ENCODE measurements around the gene CADM3. TPM values are rescaled to one million over a fixed set of nuclear protein-coding genes. Genes with fewer than 3 reads are reported as not detected.

Gene CADM3
- total RNA-seq (1 to 10 TPM in 6 of 7 donors, under 1 TPM in 1; 0.92 to 6.8 (median 4.0) TPM), polyA plus RNA-seq (1 to 10 TPM; 4.1 to 6.3 (median 4.5) TPM)
- long read RNA-seq, donor 1, result 0 reads
- long read RNA-seq, donor 2, partial matches to known transcripts, result 0 of 1 reads
- long read RNA-seq, donor 2, other reads (novel, unspliced or antisense), result 0 of 1 reads

GRCh38 chr1:159171254-159171687 lies at the start of gene CADM3:
TSS of gene CADM3 (plus strand) at chr1:159171615. CDS start at chr1:159171766, 151 bp downstream.
- H3K9me3 ChIP-seq, result no peaks in the 10 kb centered on the region
- DNase-seq, result peak; percentile 54
- no peak within 1 kb of the TSS for H3K27ac ChIP-seq
- peaks cover 0 to 25% (median 12%) of the 10 kb centered on the region in 6 donors for H3K4me1 ChIP-seq
- TF ChIP-seq, protein P1, sequence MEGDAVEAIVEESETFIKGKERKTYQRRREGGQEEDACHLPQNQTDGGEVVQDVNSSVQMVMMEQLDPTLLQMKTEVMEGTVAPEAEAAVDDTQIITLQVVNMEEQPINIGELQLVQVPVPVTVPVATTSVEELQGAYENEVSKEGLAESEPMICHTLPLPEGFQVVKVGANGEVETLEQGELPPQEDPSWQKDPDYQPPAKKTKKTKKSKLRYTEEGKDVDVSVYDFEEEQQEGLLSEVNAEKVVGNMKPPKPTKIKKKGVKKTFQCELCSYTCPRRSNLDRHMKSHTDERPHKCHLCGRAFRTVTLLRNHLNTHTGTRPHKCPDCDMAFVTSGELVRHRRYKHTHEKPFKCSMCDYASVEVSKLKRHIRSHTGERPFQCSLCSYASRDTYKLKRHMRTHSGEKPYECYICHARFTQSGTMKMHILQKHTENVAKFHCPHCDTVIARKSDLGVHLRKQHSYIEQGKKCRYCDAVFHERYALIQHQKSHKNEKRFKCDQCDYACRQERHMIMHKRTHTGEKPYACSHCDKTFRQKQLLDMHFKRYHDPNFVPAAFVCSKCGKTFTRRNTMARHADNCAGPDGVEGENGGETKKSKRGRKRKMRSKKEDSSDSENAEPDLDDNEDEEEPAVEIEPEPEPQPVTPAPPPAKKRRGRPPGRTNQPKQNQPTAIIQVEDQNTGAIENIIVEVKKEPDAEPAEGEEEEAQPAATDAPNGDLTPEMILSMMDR (IDR thresholded peaks at IDR 0.05 in 8 of 11, conservative IDR thresholded peaks at IDR 0.05 in 3 of 11), result no peak
- TF ChIP-seq POLR2AphosphoS5 (IDR thresholded peaks at IDR 0.05) (no peak), POLR2A (IDR thresholded peaks at IDR 0.05) (no peak)
- peak within 1 kb of the TSS in 7 of 8 donors; percentile 10 to 63 (median 28) for H3K4me3 ChIP-seq
- peaks cover 0 to 93% (median 36%) of the 10 kb centered on the region in 7 donors for H3K27me3 ChIP-seq (replicated peaks in 1 of 7)
- intact Hi-C loops (cut with DNase I; ENCODE audit: low total_unique reads), result no loop called here
- H3K36me3 ChIP-seq, result no peaks in the 10 kb centered on the region
- 5 to 19% (median 8%) methylated on average over 10 to 28 of the region's 29 CpGs for WGBS, 5 donors

DNA sequence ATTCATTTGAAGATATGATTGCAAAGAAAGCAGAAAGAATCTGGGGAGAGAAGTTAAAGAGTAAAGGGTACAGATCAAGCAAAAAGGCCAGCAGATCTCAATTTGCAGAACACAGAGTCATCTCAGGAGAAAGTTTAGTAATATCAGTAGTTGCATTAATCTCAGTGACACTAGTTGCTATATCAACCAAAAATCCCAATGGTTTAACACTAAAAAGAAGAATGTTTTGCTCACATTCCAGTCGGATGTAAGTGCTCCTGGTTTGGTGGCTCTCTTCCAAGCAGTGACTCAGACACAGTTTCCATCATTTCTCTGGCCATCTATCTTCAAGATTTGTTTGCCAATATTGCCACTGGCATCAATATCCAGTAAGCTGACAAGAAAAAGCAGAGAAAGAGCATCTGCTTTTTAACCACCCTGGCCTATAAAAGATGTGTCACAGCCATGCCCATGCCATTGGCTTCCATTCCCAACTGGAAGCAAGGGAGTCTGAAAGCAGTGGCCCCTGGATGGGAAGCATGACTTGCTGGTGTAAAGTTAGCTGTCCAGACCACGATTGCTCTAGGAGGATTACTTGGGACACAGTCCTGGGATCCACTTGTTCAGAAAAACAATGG lies 49.3 kb upstream of the CADM3 start:
- Histone ChIP-seq H3K27me3 (replicated peaks in 1 of 7) (no peaks in the 10 kb centered on the region), H3K9me3 (no peaks in the 10 kb centered on the region), H3K4me3 (no peak overlapping the region), H3K27ac (no peak overlapping the region), H3K36me3 (no peaks in the 10 kb centered on the region), H3K4me1 (no peaks in the 10 kb centered on the region)
- TF ChIP-seq POLR2A (IDR thresholded peaks at IDR 0.05), result no peak
- no peak for TF ChIP-seq POLR2AphosphoS5 (IDR thresholded peaks at IDR 0.05)
- TF ChIP-seq, protein P1 (IDR thresholded peaks at IDR 0.05 in 8 of 11, conservative IDR thresholded peaks at IDR 0.05 in 3 of 11), result no peak
- intact Hi-C loops (cut with DNase I; ENCODE audit: low total_unique reads), result no loop called here
- DNase-seq, result no peak
- 64 to 84% (median 70%) methylated on average over 2 of the region's 2 CpGs for WGBS, 5 donors

- DNase-seq, result no peak
- intact Hi-C loops (cut with DNase I; ENCODE audit: low total_unique reads), result no loop called here
- no peaks in the 10 kb centered on the region for H3K9me3 ChIP-seq
- H3K27me3 ChIP-seq (replicated peaks in 1 of 7), result no peaks in the 10 kb centered on the region
- H3K4me1 ChIP-seq, result no peaks in the 10 kb centered on the region
- 74 to 84% (median 79%) methylated on average over 5 of the region's 5 CpGs for WGBS, 5 donors
- H3K4me3 ChIP-seq, result no peak overlapping the region
- TF ChIP-seq, protein P1 (IDR thresholded peaks at IDR 0.05 in 8 of 11, conservative IDR thresholded peaks at IDR 0.05 in 3 of 11), result no peak
- TF ChIP-seq POLR2AphosphoS5 (IDR thresholded peaks at IDR 0.05) (no peak), POLR2A (IDR thresholded peaks at IDR 0.05) (no peak)
- no peaks in the 10 kb centered on the region for H3K36me3 ChIP-seq
- no peak overlapping the region for H3K27ac ChIP-seq
Observed at GRCh38 chr1:159123587-159123986, 47.8 kb upstream of the CADM3 start.

GRCh38 chr1:159132271-159132881 lies 39.0 kb upstream of the CADM3 start:
- no peak for TF ChIP-seq POLR2A (IDR thresholded peaks at IDR 0.05)
- TF ChIP-seq, protein P1 (IDR thresholded peaks at IDR 0.05 in 8 of 11, conservative IDR thresholded peaks at IDR 0.05 in 3 of 11), result peak; percentile 47 to 89 (median 82)
- intact Hi-C loops (cut with DNase I; ENCODE audit: low total_unique reads), result no loop called here
- 53 to 61% (median 56%) methylated on average over 12 of the region's 12 CpGs for WGBS, 5 donors
- Histone ChIP-seq H3K4me3 (no peak overlapping the region), H3K27me3 (replicated peaks in 1 of 7) (no peaks in the 10 kb centered on the region), H3K9me3 (no peaks in the 10 kb centered on the region), H3K36me3 (no peaks in the 10 kb centered on the region), H3K27ac (no peak overlapping the region), H3K4me1 (peaks cover 0 to 5% (median 0%) of the 10 kb centered on the region in 6 donors)
- peak; percentile 87 for DNase-seq
